CD4-positive, CD25-positive, alpha-beta regulatory T cell (primary cell): ENCODE results near the gene GSTT2B. TPM values are rescaled to one million over a fixed set of nuclear protein-coding genes. Genes with fewer than 3 reads are reported as not detected.
A peak's percentile ranks its signal among the peaks of the same experiment; 100 is the strongest.
"Not testable (repeated sequence)": the region's sequence is repeated elsewhere in the genome, so short reads cannot be mapped to it uniquely, and the experiment has no call there.

Experiments used
- ATAC-seq, 2 donors: fragments of 150-1000 bp; cut with Tn5 transposase; one replicate each; pipeline ENCODE4 v1.10.0; 2021; ENCODE audit warnings: low read depth in 2 of 2, moderate number of reproducible peaks in 2 of 2, moderate library complexity in 1 of 2
- DNase-seq, 3 donors: peaks; one replicate each; pipeline versions ENCODE4 v3.0.0 to v3.0.0-alpha.2; 2012 to 2022; ENCODE audit warnings: mixed read lengths in 1 of 3
- H3K27ac ChIP-seq: one replicate; pipeline ENCODE4 v1.7.0; 2013; ENCODE audit warnings: mild to moderate bottlenecking, low read length; ENCODE audit not compliant: insufficient read depth, poor library complexity, severe bottlenecking
- H3K27me3 ChIP-seq: one replicate; pipeline ENCODE4 v1.7.0; 2013; ENCODE audit warnings: low read length; ENCODE audit not compliant: control insufficient read depth, insufficient read depth
- H3K36me3 ChIP-seq: one replicate; pipeline ENCODE4 v1.7.0; 2013; ENCODE audit warnings: mild to moderate bottlenecking, low read length, moderate library complexity; ENCODE audit not compliant: control insufficient read depth, insufficient read depth
- H3K4me1 ChIP-seq: 2 replicates; pipeline ENCODE4 v1.7.0; 2013; ENCODE audit warnings: mild to moderate bottlenecking, low read length; ENCODE audit not compliant: insufficient read depth, control insufficient read depth, poor library complexity, severe bottlenecking
- H3K4me3 ChIP-seq: one replicate; pipeline ENCODE4 v1.7.0; 2013; ENCODE audit warnings: low read depth, mild to moderate bottlenecking, low read length, moderate library complexity
- H3K9me3 ChIP-seq, 2 experiments: 1 replicate in 1 of 2; 2 replicates in 1 of 2; pipeline ENCODE4 v1.7.0; 2013; ENCODE audit warnings: low read length in 2 of 2, mild to moderate bottlenecking in 1 of 2, moderate library complexity in 1 of 2; ENCODE audit not compliant: control insufficient read depth in 2 of 2
- H3K27ac Mint-ChIP-seq, 3 donors: one replicate each; pipeline ENCODE4 v1.8.0; 2020 to 2022; ENCODE audit warnings: mild to moderate bottlenecking in 3 of 3, mixed read lengths in 3 of 3, moderate library complexity in 2 of 3
- H3K27me3 Mint-ChIP-seq: one replicate; pipeline ENCODE4 v1.8.0; 2022; ENCODE audit warnings: mild to moderate bottlenecking, mixed read lengths
- H3K36me3 Mint-ChIP-seq: one replicate; pipeline ENCODE4 v1.8.0; 2020; ENCODE audit warnings: mixed read lengths
- H3K4me1 Mint-ChIP-seq, 4 donors: one replicate each; pipeline ENCODE4 v1.8.0; 2020 to 2022; ENCODE audit warnings: mixed read lengths in 4 of 4, mild to moderate bottlenecking in 1 of 4
- H3K4me3 Mint-ChIP-seq, 4 donors: one replicate each; pipeline ENCODE4 v1.8.0; 2020 to 2022; ENCODE audit warnings: mild to moderate bottlenecking in 4 of 4, mixed read lengths in 4 of 4, moderate library complexity in 3 of 4
- H3K9me3 Mint-ChIP-seq, 7 donors: one replicate each; pipeline ENCODE4 v1.8.0; 2020 to 2022; ENCODE audit warnings: mixed read lengths in 7 of 7, mild to moderate bottlenecking in 3 of 7, moderate library complexity in 2 of 7
- polyA plus RNA-seq, 4 donors: library from polyadenylated mRNA; unstranded; fragments of 300-500 nt; fragmentation: Illumina TruSeq; gene quantifications; one replicate each; pipeline ENCODE4 v1.2.3, GENCODE V29; 2021
- total RNA-seq: library from RNA; stranded (reverse); gene quantifications from one replicate; pipeline ENCODE4 v1.2.3, GENCODE V29; 2022

Gene GSTT2B
- total and polyA plus RNA-seq, 5 donors from 2014 or later, result not detected

DNA sequence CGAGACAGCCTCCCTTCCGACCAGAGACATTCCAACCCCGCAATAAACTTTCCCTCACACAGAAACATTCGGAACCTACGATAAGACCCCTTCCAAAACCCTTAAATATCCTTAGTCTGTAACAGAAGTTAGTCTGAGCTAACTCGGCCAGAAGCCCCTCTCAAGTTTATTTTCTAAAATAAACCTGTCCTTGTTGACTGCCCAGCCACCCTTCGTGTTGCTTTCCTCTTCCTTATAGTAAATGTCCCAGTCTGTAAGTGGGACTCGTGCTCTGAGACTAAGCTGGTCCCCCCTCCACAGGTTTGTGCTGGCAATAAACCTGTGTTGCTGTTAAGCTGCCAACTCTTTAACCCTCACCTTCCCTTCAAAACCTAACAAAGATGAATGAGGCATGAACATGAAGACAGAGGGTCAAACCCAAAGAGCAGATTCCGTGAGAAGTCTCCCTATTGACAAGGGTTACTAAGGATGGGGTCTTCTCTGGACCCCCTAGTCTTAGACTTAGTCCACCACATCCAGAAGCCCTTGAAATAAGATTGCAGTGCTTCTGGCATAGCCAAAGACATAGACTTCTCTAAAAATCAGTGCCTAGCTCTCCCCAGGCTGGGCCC, 48.6 kb downstream of the GSTT2B start:
- Mint-ChIP-seq H3K27ac (peak overlapping the region in 1 of 3 donors; percentile 97), H3K9me3 (peaks cover 0 to 4% (median 0%) of the 10 kb centered on the region in 7 donors), H3K36me3 (no peaks in the 10 kb centered on the region), H3K27me3 (no peaks in the 10 kb centered on the region), H3K4me3 (peak overlapping the region in 1 of 4 donors; percentile 68), H3K4me1 (peaks cover 0 to 21% (median 14%) of the 10 kb centered on the region in 4 donors)
- DNase-seq (no peak), ATAC-seq (no peak)
- Histone ChIP-seq H3K27ac (no peak overlapping the region), H3K9me3 (no peaks in the 10 kb centered on the region), H3K36me3 (no peaks in the 10 kb centered on the region), H3K27me3 (no peaks in the 10 kb centered on the region), H3K4me1 (peaks cover 8% of the 10 kb centered on the region), H3K4me3 (no peak overlapping the region)

DNA sequence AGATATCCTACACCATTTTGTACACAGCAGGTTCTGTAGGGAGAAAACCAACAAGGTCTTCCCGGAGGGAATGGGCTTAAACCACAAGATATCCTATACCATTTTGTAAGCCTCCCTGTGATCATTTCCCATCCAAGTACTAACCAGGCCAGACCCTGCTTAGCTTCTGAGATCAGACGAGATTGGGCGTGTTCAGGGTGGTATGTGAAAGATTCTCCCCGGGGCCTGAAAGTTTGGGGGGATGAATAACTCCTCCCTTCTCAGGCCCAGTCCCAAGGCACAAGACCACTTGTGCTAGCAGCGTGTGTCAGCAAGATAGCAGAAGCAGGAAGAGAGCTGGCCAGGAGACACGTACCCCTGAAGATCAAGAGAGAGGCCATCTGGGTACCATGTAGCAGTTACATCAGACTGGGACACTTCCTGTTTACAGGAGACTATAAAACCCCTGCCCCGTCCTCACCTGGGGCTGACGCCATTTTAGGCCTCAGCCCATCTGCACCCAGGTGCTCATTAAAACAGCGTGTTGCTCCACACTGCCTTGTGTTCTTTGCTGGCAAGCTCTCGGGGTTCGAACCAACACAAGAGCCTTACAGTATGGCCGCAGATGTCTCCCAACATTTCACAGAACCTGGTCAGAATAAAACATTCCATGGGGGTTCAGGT, 49.5 kb downstream of the GSTT2B start:
- Histone ChIP-seq H3K27ac (no peak overlapping the region), H3K36me3 (no peaks in the 10 kb centered on the region), H3K9me3 (no peaks in the 10 kb centered on the region), H3K4me3 (no peak overlapping the region), H3K4me1 (peaks cover 8% of the 10 kb centered on the region), H3K27me3 (no peaks in the 10 kb centered on the region)
- ATAC-seq (no peak), DNase-seq (no peak)
- Mint-ChIP-seq H3K9me3 (peaks cover 0 to 4% (median 0%) of the 10 kb centered on the region in 7 donors), H3K4me1 (peaks cover 0 to 21% (median 13%) of the 10 kb centered on the region in 4 donors), H3K36me3 (no peaks in the 10 kb centered on the region), H3K4me3 (peak overlapping the region in 2 of 4 donors; percentile 37 to 49), H3K27ac (peak overlapping the region in 1 of 3 donors; percentile 38), H3K27me3 (no peaks in the 10 kb centered on the region)

DNA sequence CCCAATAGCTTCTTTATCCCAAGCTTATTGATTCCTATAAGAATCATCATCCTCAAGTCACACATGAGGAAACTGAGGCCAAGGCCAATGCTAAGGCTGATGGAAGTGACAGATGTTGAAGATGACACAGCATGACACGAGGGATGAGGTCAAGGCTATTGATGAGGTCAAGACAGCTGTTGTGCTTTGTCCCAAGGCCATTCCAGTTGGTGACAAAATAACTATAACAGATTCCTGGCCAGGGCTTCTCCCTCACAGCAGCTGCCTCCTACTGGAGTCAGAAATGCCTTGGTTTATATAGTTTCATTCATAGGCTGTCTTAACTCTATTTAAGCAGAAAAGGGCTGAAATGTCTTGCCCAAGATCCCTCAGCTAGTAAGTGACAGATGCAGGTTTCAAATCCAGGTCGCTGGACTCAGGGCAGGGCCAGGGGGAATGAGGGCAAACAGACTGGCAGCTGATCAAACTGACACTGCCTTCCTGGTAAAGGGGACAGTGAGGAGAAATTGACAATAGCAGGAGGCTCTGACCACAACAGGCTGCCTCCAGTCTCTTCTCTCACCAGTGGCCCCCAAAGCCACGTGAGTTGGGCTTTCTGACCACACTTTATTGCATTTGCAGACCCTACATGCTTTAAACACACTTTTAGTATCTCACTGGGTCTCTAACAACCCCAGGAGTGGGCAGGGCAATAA, 50.4 kb downstream of the GSTT2B start:
- H3K27ac Mint-ChIP-seq, result no peak overlapping the region

DNA sequence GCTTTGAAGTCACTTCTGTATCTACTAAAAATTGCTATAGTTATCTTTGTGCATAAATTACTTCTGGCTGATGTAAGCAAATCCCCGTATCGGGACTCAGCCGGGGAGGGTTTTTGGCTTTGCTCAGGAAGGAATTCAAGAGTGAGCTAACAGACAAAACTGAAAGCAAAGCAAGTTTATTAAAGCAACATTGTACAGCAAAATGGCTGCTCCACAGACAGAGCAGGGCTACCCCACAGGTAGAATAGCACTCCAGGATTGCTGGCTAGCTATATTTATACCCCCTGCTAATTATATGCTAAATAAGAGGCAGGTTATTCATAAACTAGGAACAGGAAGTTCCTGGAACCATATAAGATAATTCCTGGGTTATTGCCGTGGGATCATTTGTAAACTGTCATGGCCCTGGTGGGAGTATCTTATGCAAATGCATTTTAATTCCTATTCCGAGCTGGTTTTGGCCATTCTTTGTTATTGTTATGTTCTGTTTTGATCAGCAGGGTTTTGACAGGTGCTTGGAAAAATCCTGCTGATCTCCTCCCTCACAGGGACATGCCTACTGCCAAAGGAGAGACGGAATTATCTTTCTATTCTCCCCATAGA, 51.6 kb downstream of the GSTT2B start:
- Mint-ChIP-seq H3K27ac (no peak overlapping the region), H3K4me1 (peaks cover 0 to 17% (median 11%) of the 10 kb centered on the region in 4 donors), H3K9me3 (peaks cover 0 to 4% (median 0%) of the 10 kb centered on the region in 7 donors), H3K4me3 (no peak overlapping the region), H3K27me3 (peaks cover 7% of the 10 kb centered on the region), H3K36me3 (no peaks in the 10 kb centered on the region)
- Histone ChIP-seq H3K36me3 (no peaks in the 10 kb centered on the region), H3K27ac (peak overlapping the region; percentile 8), H3K9me3 (no peaks in the 10 kb centered on the region), H3K27me3 (no peaks in the 10 kb centered on the region), H3K4me1 (peaks cover 8% of the 10 kb centered on the region), H3K4me3 (no peak overlapping the region)
- no peak for ATAC-seq
- DNase-seq, result no peak

More for the DNA sequence above, 50.4 kb downstream of the GSTT2B start:
- H3K4me1 ChIP-seq, result peaks cover 8% of the 10 kb centered on the region
- H3K36me3 Mint-ChIP-seq, result no peaks in the 10 kb centered on the region
- peaks cover 0 to 21% (median 11%) of the 10 kb centered on the region in 4 donors for H3K4me1 Mint-ChIP-seq
- H3K4me3 ChIP-seq, result no peak overlapping the region
- no peaks in the 10 kb centered on the region for H3K27me3 Mint-ChIP-seq
- H3K36me3 ChIP-seq, result no peaks in the 10 kb centered on the region
- H3K9me3 Mint-ChIP-seq, result peaks cover 0 to 4% (median 0%) of the 10 kb centered on the region in 7 donors
- no peaks in the 10 kb centered on the region for H3K9me3 ChIP-seq
- peak overlapping the region in 2 of 4 donors; percentile 31 to 37 for H3K4me3 Mint-ChIP-seq
- ATAC-seq (no peak), DNase-seq (no peak)
- no peak overlapping the region for H3K27ac ChIP-seq
- no peaks in the 10 kb centered on the region for H3K27me3 ChIP-seq

DNA sequence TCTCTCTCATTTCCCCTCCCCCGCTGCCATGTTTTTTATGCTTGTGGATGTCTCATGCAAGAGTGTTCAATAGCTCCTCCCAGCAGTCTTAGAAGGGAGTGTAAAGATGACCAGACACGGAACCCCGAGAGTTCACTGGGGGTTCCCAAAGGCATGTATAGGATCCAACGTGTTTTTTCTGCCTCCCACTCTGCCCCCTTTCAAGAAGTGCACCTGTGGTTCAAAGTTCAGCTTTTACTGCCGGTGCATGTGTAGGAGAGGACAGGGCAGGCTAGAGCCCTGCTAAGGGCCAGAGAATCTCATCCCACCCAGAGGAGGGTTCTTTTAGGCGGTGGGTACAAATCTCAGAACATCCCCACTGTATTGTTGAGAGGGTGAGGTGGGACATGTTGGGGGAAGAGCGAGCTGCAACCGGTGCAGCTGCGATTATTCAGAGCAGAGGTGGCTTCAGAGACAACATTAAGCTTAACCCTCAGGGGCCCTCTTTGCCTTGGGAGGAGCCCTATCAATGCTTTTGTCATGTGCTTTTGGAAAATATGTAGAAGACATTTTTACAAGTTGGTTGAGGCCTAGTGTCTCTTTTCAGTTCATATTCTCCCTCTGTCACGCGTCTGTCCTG, 52.3 kb downstream of the GSTT2B start:
- no peak overlapping the region for H3K4me3 Mint-ChIP-seq

GRCh38 chr22:23907423-23907822, 53.6 kb downstream of the GSTT2B start:
- H3K27ac Mint-ChIP-seq, ATAC-seq, H3K4me3 Mint-ChIP-seq: not testable (repeated sequence)

More for the DNA sequence above, 52.3 kb downstream of the GSTT2B start:
- ATAC-seq, result no peak
- H3K27ac Mint-ChIP-seq, result peak overlapping the region in 1 of 3 donors; percentile 23
- no peaks in the 10 kb centered on the region for H3K27me3 ChIP-seq
- no peak for DNase-seq
- no peak overlapping the region for H3K27ac ChIP-seq
- H3K4me1 ChIP-seq, result peaks cover 7% of the 10 kb centered on the region
- peaks cover 0 to 4% (median 0%) of the 10 kb centered on the region in 7 donors for H3K9me3 Mint-ChIP-seq
- no peaks in the 10 kb centered on the region for H3K9me3 ChIP-seq
- no peaks in the 10 kb centered on the region for H3K36me3 Mint-ChIP-seq
- peaks cover 0 to 10% (median 7%) of the 10 kb centered on the region in 4 donors for H3K4me1 Mint-ChIP-seq
- H3K4me3 ChIP-seq, result no peak overlapping the region
- H3K27me3 Mint-ChIP-seq, result peaks cover 7% of the 10 kb centered on the region
- H3K36me3 ChIP-seq, result no peaks in the 10 kb centered on the region

More at GRCh38 chr22:23907423-23907822, 53.6 kb downstream of the GSTT2B start:
- not testable (repeated sequence) for DNase-seq, H3K36me3 Mint-ChIP-seq, H3K27ac ChIP-seq, H3K27me3 ChIP-seq, H3K36me3 ChIP-seq, H3K4me1 Mint-ChIP-seq, H3K9me3 ChIP-seq, H3K4me1 ChIP-seq, H3K4me3 ChIP-seq, H3K27me3 Mint-ChIP-seq, H3K9me3 Mint-ChIP-seq
